GM19395 (cell line): ENCODE measurements around the gene KCNH3.
"Not testable (repeated sequence)": the region's sequence is repeated elsewhere in the genome, so short reads cannot be mapped to it uniquely, and the experiment has no call there.

Experiments used
- ATAC-seq: cut with Tn5 transposase; IDR thresholded peaks from one replicate; pipeline ENCODE4 v1.9.1; 2021; ENCODE audit warnings: mild to moderate bottlenecking, moderate library complexity; ENCODE audit not compliant: unreplicated experiment

Gene KCNH3

DNA sequence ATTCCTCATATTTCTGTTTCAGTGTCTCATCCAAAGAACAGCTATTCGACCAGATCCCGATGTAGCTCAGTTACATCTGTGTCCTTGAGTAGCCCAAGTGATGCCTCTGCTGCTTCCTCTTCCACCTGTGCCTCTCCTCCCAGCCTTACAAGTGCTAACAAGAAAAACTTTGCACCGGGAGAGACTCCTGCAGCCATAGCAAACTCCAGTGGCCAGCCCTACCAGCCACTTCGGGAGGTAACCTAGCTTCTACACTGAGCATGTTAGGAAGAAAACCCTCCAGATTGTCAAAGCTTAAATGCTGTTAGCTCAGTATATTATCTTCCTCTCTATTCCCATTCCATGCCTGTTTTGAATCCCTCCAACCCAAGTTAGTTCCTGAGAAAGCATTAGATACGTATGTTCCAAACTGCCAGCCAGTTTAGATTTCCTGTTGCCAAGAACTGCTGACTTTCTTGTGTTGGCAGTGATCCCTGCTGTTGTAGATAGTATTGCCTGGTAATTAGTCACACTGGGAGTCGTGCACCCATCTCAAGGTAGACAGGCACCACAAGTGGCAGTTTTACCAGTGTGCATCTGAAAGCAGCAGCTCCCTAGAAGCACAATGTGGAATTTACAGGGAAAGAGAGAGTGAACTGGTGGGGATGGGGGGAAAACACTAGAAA, 14.0 kb upstream of the KCNH3 start:
- ATAC-seq, result no peak

DNA sequence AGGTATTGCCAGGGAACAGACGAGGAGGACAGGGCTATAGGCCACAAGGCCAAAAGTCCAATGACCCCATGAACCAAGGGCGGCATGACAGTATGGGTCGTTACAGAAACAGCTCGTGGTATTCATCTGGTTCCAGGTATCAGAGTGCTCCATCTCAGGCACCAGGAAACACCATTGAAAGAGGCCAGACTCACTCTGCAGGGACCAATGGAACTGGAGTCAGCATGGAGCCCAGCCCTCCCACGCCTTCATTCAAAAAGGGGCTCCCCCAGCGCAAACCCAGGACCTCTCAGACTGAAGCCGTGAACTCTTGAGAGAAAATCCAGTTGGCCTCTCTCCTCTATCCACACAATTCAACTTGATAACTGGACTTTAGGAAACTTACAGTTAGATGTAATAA, 12.9 kb upstream of the KCNH3 start:
- ATAC-seq, result no peak

DNA sequence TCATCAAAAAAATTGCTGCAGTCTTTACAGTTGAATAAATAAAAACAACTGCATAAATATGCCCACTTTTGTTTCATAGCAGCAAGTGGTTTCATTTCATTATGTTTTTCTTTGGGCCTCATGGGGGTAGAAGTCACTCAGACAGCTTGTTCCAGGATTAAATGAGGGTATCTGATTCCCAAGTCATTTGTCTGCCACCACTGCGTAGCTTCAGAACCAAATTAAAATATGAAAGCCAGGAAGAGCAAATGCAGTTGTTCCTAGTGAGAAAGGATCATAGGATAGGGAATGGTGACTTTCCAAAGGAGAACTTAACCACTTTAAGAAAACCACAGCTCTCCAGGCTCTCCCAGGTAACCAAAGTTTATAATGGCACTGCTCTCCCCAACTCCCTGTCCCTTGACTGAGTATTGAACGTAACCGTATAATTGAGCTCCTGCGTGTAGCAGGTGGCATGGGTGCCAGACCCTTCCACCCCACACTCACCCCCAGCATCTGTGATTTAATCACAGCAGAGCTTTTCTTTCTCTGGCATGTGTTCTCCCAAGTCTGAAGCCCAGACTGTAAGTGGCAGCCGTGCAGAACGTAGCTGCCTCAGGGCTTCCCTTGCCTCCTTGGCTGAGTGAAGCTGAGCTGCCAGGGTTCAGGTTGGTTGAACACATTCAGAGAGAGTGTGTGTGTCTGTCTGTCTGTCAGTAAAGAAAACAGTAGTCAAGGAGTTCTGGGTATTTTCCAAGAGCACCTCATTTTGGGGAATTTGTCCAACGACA, 11.3 kb upstream of the KCNH3 start:
- ATAC-seq, result no peak

DNA sequence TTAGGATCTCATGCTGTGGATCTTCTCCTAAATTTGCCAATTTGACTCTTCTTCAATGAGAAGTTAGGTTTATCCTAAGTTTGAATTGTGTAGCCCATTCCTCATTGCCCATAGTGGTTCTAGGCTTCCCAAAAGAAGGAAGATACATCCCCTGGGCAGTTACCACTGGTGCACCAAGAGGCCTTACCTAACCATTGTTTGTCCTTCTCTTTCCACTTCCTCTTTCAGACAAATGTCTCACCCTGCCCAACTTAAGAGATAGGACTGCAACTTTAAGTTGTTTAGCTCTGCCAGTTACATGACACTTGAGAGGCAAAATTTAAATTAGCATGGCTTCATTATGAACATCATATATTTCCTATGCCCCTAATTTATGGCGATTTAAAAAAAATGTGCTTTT, 9.4 kb upstream of the KCNH3 start:
- ATAC-seq, result no peak

DNA sequence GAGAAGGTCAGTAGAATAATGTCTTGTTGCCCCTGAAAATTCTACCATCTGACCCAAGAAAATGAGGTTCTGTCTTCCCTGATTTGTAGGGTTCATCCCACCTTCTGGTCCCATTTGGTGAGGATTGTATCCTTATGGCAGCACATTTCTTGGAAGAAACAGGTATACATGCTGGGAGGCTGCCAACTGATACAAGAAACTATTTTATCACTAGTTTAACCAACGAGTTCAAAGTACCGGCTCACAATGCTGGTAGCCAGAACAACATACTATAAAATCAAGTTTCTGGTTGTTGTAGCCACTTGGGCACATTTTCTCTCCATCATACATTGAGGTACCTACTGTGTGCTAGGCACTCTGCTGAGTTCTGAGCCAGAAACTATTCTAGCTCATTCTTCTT, 7.1 kb upstream of the KCNH3 start:
- no peak for ATAC-seq

DNA sequence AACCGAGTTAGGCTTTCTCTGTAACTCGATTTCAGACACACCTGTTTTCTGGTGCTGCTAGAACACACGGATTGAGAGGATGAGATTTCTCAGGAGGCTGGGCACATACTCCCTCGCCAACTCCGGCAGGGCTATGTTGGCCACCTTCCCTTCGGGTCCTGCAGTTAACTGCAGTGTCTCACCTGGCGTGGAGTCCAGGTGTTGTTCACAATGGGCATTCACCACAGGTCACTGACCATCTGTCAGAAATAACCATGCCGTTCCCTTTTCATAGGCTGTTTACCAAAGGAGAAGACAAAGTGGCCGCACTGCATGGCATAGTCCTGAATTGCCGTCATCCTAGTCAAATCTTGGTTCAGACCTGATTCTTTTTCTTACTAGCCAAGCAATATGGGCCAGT, 5.5 kb upstream of the KCNH3 start:
- no peak for ATAC-seq

DNA sequence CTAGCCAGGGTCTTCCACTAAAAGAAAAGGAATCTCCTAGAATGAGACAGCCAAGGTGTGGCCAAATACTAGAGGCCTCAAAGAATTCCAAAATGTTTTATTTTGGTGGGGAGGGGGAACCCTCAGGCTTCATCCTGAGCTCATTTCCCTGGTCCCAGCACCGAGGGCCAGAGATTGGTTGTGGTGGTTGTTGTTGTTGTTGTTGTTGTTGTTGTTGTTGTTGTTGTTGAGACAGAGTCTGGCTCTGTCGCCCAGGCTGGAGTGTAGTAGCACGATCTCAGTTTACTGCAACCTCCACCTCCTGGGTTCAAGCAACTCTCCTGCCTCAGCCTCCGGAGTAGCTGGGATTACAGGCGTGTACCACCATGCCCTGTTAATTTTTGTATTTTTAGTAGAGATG, 4.7 kb upstream of the KCNH3 start:
- not testable (repeated sequence) for ATAC-seq

DNA sequence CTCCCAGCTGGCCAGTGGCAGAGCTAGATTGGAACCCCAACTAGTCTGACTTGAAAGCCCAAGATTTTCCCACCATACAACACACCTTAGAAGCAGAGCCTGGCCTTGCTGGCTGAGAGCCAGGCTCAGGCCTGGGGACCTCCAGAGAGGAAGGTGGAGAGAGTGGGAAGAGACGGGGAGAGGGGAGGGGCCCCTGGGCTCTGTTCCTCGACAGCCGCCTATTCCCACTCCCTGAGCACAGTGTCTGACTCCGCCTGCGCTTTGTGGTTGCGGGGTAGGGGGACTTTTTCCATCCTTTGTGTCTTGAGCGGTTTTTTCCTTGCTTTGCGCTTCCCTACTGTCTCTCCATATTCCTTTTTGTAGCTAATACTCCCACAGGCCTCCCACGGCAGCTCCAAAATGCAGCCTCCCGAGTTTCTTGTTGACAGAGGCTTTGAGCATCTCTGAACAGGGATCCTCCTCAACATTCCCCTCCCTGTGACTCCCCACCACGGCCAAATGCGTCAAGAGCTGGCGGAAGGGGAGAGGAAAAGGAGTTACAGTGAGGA, 4.0 kb upstream of the KCNH3 start:
- no peak for ATAC-seq

DNA sequence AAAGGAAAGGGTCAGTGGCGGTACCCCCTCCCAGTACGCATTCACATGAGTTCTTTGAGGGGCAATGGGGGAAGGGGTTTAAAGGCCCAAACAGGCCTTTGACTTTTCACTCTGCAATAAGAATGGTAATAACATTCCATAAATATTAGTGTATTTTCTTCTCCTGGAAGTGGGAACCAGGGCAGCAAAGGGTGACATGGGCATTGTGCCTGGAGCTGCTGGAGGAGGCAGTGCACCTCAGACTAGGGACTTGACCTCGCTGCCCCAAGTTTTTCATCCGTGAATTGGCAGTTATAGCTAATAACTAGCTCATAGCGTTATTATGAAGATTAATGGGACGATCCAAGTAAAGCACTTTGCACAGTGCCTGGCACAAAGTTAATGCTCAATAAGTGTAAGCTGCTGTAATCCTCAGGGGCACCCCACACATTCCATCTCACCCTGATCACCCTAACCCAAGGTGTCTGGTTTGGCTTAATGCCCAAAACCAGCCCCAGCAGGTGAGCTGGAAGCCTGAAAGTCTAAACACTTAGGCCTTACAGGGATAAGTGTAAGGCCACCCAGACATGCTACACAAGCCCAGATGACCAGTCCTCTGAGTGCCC, 2.8 kb upstream of the KCNH3 start:
- no peak for ATAC-seq

DNA sequence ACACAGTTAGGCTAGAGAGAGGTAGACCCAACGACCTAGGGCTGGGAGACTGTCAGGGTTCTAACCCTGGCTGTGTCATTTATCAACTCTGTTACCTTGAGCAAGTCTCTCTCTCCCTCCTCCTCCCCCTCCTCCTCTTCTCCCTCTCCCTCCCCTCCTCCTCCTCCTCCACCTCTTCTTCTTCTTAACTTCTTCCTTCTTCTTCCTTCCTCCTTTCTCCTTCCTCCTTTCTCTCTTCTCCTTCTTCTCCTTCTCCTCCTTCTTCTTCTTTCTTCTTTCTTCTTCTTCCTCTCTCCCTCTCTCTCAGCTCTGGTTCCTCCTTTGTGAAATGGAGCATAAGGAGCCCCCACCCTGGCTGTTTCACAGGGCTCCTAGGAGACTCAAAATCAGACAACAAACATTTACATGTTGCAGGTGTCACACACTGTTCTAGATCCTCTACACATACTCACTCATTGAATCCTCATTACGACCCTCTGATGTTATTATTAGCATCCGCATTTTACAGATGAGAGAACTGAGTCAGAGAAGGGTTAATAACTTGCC, 2.2 kb upstream of the KCNH3 start:
- no peak for ATAC-seq

DNA sequence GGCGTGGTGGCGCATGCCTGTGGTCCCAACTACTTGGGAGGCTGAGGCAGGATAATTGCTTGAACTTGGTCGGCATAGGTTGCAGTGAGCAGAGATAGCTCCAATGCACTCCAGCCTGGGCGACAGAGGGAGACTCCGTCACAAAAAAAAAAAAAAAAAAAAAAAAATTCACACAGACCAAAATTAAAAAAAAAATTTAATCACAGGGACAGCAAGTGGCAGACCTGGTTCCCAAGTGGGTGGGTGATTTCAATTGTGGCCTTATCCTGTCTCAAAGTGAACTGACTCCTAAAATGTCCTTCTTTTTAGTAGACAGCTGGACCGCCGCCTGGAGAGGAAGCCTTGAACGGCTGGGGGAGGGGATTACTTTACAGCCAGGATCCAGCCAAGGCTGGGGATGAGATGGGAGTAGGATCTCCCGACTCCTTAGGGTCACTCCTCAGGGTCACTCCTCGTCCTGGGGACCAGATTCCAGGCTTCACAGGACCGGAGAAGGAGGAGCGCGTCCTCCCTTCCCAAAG, 1.5 kb upstream of the KCNH3 start:
- no peak for ATAC-seq

DNA sequence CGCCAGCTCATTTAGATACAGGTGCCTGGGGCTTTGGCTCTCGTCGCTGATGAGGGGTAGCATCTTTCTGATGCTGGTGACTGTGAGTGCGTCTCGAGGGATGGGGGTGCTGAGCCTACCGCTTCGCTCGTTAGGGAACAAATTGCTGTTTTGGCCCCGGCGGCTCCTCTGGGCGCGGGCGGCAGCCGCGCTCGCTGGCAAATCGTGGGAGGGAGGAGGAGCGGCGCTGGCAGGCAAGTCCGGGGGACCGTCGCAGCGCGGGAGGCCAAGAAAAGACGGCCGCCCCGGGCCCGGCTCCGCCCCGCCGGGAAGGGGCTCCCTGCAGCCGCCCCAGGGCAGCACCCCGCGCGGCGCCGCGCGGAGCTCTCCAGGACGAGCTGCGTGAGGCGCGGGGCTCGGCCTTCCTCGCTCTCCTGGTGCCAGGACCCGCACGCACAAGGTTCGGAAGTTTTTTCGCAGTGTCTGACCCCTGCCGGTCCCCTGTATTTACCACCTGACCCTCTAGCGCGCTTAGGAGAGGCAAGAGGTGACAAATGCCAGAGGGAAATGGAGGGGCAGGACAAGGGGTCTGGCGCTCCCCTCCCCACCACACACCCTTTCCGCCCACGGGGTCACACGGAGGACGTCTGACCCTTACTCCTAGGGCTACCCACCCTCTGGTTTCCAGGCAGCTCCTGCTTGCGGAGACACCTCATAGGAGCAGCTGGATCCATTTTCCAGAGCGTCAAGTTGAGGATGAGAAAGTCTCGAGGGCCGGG, 899 bp upstream of the KCNH3 start:
- ATAC-seq, result no peak

DNA sequence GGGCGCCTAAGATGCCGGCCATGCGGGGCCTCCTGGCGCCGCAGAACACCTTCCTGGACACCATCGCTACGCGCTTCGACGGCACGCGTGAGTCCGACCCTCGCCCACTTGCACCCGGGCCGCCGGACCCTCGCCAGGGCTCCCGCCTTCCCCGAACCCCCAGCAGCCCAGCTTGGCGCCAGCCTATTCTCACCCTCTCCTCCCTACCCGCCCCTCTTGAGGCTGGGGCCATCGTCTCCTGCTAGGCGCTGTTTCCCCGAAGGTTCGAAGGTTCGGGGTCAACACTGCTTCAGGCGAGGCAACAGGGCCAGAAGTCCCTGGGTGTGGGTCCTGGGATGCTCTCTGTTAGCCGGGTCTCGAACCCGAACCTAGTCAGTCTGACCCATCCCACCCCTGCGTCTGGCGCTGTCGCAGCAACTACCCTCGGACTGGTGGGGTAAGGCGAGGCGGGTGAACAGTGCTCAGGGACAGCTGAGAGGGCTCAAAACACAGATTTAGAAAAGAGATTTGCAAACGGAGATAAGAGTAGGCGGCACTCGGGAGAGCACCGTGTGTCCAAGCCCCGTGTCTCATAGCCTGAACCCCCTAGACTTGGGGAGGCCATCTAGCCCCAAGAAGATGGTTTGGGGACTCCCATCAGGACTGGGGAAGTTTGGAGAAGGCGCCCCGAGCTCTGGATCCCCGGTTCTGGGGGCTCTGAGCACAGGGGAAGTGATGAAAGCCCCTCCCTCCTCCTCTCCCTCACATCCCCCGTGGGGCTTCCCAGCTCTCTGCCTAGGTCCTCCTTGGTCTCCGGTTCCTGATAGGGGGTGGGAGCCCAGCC, 787 bp downstream of the KCNH3 start:
- no peak for ATAC-seq

DNA sequence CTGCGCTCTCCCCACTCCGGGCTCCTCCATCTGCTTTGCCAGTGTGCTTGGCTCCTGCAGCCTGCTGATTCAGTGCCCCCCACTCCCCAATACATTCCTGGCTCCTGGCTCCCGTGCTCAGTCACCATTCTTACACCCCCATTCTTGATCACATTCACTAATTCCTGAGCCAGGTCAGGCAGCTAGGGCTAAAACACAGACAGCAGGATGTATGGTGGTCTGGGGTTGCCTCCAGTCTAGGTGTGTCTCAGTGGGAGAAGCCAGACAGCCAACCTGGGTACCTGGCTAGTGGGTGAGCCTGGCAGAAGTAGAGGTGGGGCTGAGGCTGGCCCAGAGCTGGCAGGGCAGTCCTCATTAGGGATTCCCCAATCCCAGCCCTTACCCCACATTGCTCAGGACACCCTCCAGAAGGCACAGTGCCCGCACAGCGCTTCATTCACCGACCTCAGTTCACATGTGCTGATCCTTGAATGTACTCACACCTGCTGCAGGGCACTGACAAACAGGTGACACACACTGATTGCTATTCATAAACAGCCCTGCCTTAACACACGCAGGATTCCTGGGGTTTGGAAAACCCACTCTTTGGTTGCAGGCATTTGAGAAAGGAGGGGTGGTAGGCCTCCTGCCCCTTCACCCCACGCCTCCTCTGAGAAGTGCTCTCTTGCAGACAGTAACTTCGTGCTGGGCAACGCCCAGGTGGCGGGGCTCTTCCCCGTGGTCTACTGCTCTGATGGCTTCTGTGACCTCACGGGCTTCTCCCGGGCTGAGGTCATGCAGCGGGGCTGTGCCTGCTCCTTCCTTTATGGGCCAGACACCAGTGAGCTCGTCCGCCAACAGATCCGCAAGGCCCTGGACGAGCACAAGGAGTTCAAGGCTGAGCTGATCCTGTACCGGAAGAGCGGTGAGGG, 1.7 kb downstream of the KCNH3 start:
- ATAC-seq, result no peak

DNA sequence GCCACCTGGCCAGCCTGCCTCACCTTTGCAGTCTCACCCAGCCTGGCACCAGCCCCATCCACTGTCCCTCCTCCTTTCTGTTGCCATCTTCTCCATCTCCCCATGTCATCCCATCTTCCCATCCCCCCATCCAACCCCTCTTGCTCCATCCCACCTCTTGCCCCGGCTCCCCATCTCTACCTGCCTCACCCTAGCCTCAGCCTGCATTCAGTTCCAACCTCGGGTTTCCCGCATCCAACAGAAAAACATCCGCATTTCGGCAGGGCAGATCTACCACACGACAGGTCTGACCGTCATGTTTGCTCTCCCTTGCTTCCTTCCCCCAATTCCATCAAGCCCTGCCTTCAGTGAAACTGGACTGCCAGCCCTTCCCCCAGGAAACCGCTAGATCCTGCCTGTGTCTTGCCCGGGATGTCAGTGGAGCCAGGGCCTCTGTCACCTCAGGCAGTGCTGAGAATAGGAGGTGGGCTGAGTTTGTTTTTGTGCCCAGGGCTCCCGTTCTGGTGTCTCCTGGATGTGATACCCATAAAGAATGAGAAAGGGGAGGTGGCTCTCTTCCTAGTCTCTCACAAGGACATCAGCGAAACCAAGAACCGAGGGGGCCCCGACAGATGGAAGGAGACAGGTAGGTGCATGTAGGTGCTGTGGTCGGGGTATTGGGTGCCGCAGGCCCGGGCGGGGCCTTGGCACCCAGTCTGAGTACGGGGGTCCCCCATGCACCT, 2.5 kb downstream of the KCNH3 start:
- no peak for ATAC-seq

DNA sequence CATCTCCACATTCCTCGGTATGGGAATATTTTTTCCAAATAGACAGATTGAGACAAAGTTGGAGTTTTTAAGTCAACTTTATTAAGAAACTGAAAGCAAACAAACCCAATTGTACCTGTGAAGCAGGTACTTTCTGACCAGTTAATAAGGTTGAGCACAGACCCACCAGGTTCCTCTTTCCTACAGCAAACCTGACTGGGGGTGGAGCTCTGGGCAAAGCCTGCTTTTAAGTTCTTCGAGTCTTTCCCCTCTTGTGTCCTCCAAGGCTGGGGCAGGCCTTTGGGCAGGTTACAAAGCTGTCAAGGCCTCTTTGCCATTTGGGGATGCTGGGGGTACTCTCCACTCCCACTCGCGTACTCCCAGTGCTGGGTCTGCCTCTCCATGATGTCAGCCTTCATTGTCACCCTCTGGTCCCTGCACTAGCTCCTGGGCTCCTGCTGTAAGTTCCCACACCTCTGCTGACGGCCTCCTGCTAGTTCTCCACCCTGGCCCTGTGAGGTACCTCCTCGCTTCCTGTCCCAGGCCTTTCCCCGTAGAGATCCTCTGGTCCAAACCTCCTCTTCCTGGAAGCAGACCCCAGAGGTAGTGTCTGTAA, 3.2 kb downstream of the KCNH3 start:
- ATAC-seq, result no peak

DNA sequence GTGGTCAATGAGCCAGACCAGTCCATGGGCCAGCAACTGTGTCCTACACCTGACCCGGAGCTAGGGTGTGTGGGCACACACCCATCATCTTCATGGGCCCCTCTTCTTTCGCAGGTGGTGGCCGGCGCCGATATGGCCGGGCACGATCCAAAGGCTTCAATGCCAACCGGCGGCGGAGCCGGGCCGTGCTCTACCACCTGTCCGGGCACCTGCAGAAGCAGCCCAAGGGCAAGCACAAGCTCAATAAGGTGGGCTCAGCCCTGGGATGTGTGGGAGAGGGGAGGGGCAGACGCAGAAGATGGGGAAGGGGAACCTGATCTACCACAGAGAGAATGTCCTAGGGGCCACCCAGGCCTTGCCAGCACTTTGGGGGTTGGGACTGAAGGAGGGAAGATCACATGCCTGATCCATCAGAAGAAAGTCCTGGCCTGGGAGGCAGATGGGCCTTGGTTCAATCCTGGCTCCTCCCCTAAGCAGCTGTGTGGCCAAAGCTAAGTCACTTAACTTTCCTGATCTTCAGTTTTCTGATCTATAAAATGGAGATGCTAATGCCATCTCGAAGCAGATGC, 3.8 kb downstream of the KCNH3 start:
- no peak for ATAC-seq
